AG04450 (cell line): ENCODE data around the gene VTCN1. TPM values are rescaled to one million over a fixed set of nuclear protein-coding genes. Genes with fewer than 3 reads are reported as not detected.

Source experiments
- CTCF ChIA-PET: fragments of 300-600, 350-600 bp; formaldehyde crosslinking; extraction: SDS; loops from one replicate; lab custom pipeline; 2022; ENCODE audit warnings: antibody characterized with exemption, inconsistent platforms; lab: Charles Lee
- POLR2A ChIA-PET: fragments of 350-600 bp; formaldehyde crosslinking; extraction: SDS; loops from one replicate; lab custom pipeline; 2021; ENCODE audit warnings: antibody characterized with exemption, inconsistent platforms; lab: Yijun Ruan, JAX
- DNase-seq: peaks from one replicate; pipeline ENCODE4 v3.0.0-alpha.2; 2011; ENCODE audit warnings: low read depth, low spot score
- H3K27ac ChIP-seq: one replicate; pipeline ENCODE4 v1.5.1; 2012; ENCODE audit warnings: low read depth, low read length, control low read depth
- H3K27me3 ChIP-seq: one replicate; pipeline ENCODE4 v1.6.0; 2012; ENCODE audit warnings: low read length; ENCODE audit not compliant: control insufficient read depth, insufficient read depth
- H3K4me3 ChIP-seq: 2 replicates; pipeline ENCODE4 v1.5.1; 2011; ENCODE audit warnings: mild to moderate bottlenecking, low read depth, low read length, control low read depth
- H3K9me3 ChIP-seq: 2 replicates; pipeline ENCODE4 v1.5.1; 2012; ENCODE audit warnings: low read length; ENCODE audit not compliant: control insufficient read depth, insufficient read depth
- polyA plus RNA-seq: library from polyadenylated mRNA; depleted of rRNA; stranded (reverse); fragments of >200 nt; gene quantifications from 2 replicates; pipeline ENCODE4 v1.2.3, GENCODE V29; 2011
- TF ChIP-seq, protein P1 (sequence below): IDR thresholded peaks from 2 replicates; pipeline ENCODE4 v1.5.1; 2011; ENCODE audit warnings: low read depth, low read length, control low read depth, inconsistent platforms

Gene VTCN1
- polyA plus RNA-seq, 1 experiment, result not detected

DNA sequence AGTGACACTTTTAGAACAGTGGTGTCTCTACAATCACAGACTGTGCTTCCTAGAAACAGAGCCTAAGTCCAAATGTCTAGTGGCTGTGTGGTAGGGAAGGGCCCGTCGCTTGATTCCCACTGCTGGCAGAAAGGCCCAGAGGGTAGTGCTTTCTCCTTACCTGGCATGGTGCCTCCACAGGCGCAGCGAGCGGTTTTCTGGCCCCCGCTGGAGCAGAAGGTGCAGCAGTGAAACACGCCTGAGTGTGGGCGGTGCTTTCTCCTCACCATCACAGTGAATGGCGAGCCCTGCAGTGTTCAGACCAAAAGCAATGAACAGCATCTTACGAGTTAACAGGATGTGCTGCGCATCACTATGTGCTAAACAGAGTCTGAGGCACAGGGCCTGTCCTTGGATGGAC, 97.5 kb downstream of the VTCN1 start:
- CTCF ChIA-PET, result interaction anchor here (1.2 to 2.5 kb wide), 3 partner anchors 9 to 45 kb away, joined by 5 to 12 read pairs (median 9); no protein-coding TSS in a partner anchor
- no peaks in the 10 kb centered on the region for H3K9me3 ChIP-seq
- no peak overlapping the region for H3K4me3 ChIP-seq
- POLR2A ChIA-PET, result no interaction called here
- DNase-seq, result no peak
- no peak overlapping the region for H3K27ac ChIP-seq
- H3K27me3 ChIP-seq, result no peaks in the 10 kb centered on the region
- TF ChIP-seq, protein P1, sequence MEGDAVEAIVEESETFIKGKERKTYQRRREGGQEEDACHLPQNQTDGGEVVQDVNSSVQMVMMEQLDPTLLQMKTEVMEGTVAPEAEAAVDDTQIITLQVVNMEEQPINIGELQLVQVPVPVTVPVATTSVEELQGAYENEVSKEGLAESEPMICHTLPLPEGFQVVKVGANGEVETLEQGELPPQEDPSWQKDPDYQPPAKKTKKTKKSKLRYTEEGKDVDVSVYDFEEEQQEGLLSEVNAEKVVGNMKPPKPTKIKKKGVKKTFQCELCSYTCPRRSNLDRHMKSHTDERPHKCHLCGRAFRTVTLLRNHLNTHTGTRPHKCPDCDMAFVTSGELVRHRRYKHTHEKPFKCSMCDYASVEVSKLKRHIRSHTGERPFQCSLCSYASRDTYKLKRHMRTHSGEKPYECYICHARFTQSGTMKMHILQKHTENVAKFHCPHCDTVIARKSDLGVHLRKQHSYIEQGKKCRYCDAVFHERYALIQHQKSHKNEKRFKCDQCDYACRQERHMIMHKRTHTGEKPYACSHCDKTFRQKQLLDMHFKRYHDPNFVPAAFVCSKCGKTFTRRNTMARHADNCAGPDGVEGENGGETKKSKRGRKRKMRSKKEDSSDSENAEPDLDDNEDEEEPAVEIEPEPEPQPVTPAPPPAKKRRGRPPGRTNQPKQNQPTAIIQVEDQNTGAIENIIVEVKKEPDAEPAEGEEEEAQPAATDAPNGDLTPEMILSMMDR, result no peak

DNA sequence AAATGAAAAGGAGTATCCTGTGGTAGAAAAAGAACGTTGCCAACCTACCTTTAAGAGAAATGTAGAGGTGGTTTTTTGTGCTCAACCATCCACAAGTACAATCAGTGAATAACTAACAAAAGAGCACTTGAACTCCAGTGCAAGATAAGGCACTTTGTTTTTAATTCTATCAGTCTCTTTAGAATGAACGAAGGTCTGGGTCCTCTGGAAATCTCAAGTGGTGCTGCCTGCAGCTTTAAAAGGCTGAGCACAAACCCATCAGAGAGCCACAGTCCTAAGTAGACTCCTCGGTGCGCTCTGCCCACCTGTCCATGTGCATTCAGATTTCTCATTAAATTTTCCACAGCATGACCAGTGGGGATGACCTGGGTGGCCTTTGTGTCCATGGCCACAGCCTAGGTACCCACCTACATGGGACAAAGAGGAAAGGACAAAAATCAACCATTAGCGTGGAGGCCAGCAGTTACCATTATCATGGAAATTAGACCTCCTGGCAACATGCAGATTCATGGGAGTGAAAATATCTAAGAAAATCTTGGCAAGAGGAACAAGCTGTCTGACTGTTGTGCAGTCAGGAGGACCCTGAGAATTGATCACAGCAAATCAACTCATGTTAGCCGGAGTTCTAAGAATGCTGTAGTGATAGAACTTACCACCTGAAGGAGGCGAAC, 98.5 kb downstream of the VTCN1 start:
- no peak overlapping the region for H3K27ac ChIP-seq
- ChIA-PET CTCF (interaction anchor here (1.5 to 2.5 kb wide), 3 partner anchors 10 to 16 kb away, joined by 4 to 12 read pairs (median 9); no protein-coding TSS in a partner anchor), POLR2A (no interaction called here)
- DNase-seq, result no peak
- no peak overlapping the region for H3K4me3 ChIP-seq
- no peaks in the 10 kb centered on the region for H3K9me3 ChIP-seq
- no peaks in the 10 kb centered on the region for H3K27me3 ChIP-seq
- TF ChIP-seq, protein P1, result no peak

DNA sequence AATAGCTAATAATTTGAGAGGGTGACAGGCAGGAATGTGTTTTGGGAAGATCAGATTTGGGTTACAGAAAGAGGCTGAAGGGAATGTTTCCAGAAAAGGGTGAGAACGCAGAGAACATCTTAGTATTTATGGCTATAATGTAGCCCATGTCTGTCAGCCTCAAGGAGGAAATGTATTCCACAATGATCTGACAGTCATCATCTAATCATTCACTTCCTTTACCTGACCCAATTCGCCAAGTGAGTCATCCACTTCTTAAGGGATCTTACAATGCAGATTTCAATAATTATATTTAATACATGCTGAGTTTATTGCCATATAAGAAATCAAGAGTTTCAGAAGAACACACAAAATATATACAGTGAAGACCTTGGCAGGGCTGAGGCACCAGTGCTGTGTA, 100.0 kb downstream of the VTCN1 start:
- H3K27ac ChIP-seq, result no peak overlapping the region
- ChIA-PET POLR2A (interaction anchor here (0.9 kb wide), 1 partner anchor 17 kb away, joined by 4 read pairs; no protein-coding TSS in a partner anchor), CTCF (interaction anchor here (0.6 to 1.7 kb wide), 4 partner anchors 11 to 283 kb away, joined by 4 to 6 read pairs (median 4); no protein-coding TSS in a partner anchor)
- no peak overlapping the region for H3K4me3 ChIP-seq
- no peaks in the 10 kb centered on the region for H3K9me3 ChIP-seq
- TF ChIP-seq, protein P1, result no peak
- no peak for DNase-seq
- no peaks in the 10 kb centered on the region for H3K27me3 ChIP-seq

DNA sequence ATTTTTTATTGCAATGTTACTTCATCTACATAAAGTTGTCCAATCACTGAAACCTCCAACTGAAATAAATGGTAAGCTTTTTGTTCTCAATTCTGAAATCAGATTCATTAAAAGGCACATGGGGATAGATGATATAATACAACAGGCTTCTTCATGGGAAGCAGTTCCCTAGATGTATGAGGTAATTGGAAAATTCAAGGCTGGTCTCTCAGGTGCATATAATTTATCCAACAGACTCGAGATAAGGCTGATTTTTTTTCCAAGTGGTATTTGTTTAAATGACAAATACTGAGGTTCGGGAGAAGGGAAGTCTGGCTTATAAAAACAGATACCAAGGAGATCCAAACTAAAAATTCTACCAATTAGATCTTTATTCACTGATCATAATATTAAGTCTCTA, 103.4 kb downstream of the VTCN1 start:
- Histone ChIP-seq H3K4me3 (no peak overlapping the region), H3K9me3 (no peaks in the 10 kb centered on the region), H3K27me3 (no peaks in the 10 kb centered on the region), H3K27ac (no peak overlapping the region)
- no peak for DNase-seq
- CTCF ChIA-PET, result interaction anchor here (1.3 to 2.4 kb wide), 2 partner anchors 15 to 177 kb away, joined by 4 to 10 read pairs; no protein-coding TSS in a partner anchor
- POLR2A ChIA-PET, result no interaction called here
- TF ChIP-seq, protein P1, result no peak

DNA sequence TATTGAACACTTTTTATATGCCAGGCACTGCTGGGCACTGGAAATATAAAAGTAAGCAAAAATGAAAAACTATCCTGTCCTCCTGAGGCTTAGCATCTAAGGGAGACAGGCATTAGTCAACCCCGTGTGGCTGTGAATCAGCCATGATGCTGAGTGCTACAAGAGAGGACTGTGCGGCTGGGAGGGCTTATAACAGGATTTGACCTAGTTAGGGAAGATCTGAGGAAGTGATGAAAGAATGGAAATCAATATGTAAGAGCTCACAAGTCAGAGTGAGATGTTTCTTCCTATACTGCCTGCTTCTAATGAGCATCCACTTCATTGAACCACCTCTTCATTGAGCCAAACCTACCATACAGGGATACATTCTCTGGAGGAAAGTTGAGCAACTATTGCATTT, 104.2 kb downstream of the VTCN1 start:
- POLR2A ChIA-PET, result no interaction called here
- Histone ChIP-seq H3K27me3 (no peaks in the 10 kb centered on the region), H3K27ac (no peak overlapping the region), H3K4me3 (no peak overlapping the region), H3K9me3 (no peaks in the 10 kb centered on the region)
- CTCF ChIA-PET, result interaction anchor here (0.6 to 2.4 kb wide), 3 partner anchors 16 to 178 kb away, joined by 3 to 10 read pairs (median 4); no protein-coding TSS in a partner anchor
- TF ChIP-seq, protein P1, result no peak
- DNase-seq, result no peak
